Measurements from ENCODE around the gene CTDP1. TPM values are rescaled to one million over a fixed set of nuclear protein-coding genes. Genes with fewer than 3 reads are reported as not detected.
"Not testable (repeated sequence)": the region's sequence is repeated elsewhere in the genome, so short reads cannot be mapped to it uniquely, and the experiment has no call there.

CTDP1 gene
- total and polyA plus RNA-seq, 7 experiments from 2014 or later, result 11.6 to 75.3 (median 41.2) TPM

DNA sequence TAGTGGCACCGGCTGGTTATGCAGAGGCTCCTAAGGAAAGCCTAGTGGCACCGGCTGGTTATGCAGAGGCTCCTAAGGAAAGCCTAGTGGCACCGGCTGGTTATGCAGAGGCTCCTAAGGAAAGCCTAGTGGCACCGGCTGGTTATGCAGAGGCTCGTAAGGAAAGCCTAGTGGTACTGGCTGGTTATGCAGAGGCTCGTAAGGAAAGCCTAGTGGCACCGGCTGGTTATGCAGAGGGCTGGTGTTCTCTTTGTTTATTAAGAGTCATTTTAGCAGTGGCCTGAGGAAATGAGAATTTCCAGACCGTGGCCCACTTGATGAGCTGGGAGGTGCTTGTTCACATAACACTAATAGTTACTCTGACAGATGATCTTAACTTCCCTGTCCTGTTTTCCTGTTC, 73.3 kb downstream of the CTDP1 start:
- DNase-seq; H3K4me1 ChIP-seq (ENCODE audit: control insufficient read depth in 2 of 2, insufficient read depth in 2 of 2, low read length in 2 of 2); ATAC-seq; CTCF ChIA-PET; H3K4me3 ChIP-seq (ENCODE audit: low read length); H3K4me1 Mint-ChIP-seq; H3K4me3 Mint-ChIP-seq; H3K27ac Mint-ChIP-seq; POLR2A ChIA-PET; intact Hi-C loops (cut with micrococcal nuclease); H3K27me3 ChIP-seq (ENCODE audit: control insufficient read depth in 2 of 2, insufficient read depth in 2 of 2, low read length in 2 of 2); H3K27ac ChIP-seq (ENCODE audit: low read depth, low read length); H3K27me3 Mint-ChIP-seq: not testable (repeated sequence)
- peaks cover 0 to 13% (median 0%) of the 10 kb centered on the region in 3 experiments for H3K9me3 ChIP-seq (ENCODE audit: control insufficient read depth in 2 of 3, low read length in 3 of 3)
- H3K36me3 ChIP-seq (ENCODE audit: control insufficient read depth in 2 of 3, insufficient read depth in 3 of 3, low read length in 3 of 3), result peaks cover 0 to 64% (median 21%) of the 10 kb centered on the region in 3 experiments
- H3K36me3 Mint-ChIP-seq, result peaks cover 6 to 78% (median 54%) of the 10 kb centered on the region in 5 donors
- peaks cover 0 to 26% (median 8%) of the 10 kb centered on the region in 11 donors for H3K9me3 Mint-ChIP-seq

DNA sequence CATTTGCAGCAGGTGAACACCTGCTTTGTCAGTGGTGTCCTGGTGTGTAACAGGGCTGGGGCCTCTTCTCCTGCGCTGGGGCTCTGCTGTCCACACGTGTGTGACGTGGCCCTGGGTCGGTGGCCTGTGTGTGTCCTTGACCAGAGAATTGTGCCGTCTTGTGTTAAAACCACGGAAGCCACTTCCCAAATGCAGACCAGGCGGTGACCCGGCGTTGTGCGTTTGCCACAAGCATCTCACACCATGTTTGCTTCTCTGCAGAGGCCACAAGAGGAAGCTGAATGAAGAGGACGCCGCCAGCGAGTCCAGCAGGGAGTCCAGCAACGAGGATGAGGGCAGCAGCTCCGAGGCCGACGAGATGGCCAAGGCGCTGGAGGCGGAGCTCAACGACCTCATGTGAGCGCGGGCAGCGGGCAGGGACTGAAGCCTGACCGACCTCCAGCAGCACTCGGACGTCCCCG, 73.8 kb downstream of the CTDP1 start:
- no peak for DNase-seq
- peaks cover 0 to 31% (median 13%) of the 10 kb centered on the region in 11 donors for H3K9me3 Mint-ChIP-seq
- H3K4me3 Mint-ChIP-seq, result no peak overlapping the region
- Histone ChIP-seq H3K27me3 (ENCODE audit: control insufficient read depth in 2 of 2, insufficient read depth in 2 of 2, low read length in 2 of 2) (no peaks in the 10 kb centered on the region), H3K4me1 (ENCODE audit: control insufficient read depth in 2 of 2, insufficient read depth in 2 of 2, low read length in 2 of 2) (no peaks in the 10 kb centered on the region), H3K27ac (ENCODE audit: low read depth, low read length) (no peak overlapping the region), H3K36me3 (ENCODE audit: control insufficient read depth in 2 of 3, insufficient read depth in 3 of 3, low read length in 3 of 3) (peaks cover 0 to 60% (median 20%) of the 10 kb centered on the region in 3 experiments), H3K9me3 (ENCODE audit: control insufficient read depth in 2 of 3, low read length in 3 of 3) (peaks cover 0 to 17% (median 0%) of the 10 kb centered on the region in 3 experiments), H3K4me3 (ENCODE audit: low read length) (no peak overlapping the region)
- no peak for ATAC-seq
- peaks cover 0 to 7% (median 0%) of the 10 kb centered on the region in 7 donors for H3K4me1 Mint-ChIP-seq
- no peaks in the 10 kb centered on the region for H3K27me3 Mint-ChIP-seq
- H3K36me3 Mint-ChIP-seq, result peaks cover 6 to 78% (median 57%) of the 10 kb centered on the region in 5 donors
- intact Hi-C loops (cut with micrococcal nuclease), result no loop called here
- H3K27ac Mint-ChIP-seq, result no peak overlapping the region
- POLR2A ChIA-PET, result no interaction called here
- CTCF ChIA-PET, result no interaction called here

GRCh38 chr18:79754022-79754761, 74.6 kb downstream of the CTDP1 start:
- ATAC-seq, result no peak
- ChIA-PET POLR2A (no interaction called here), CTCF (no interaction called here)
- H3K27me3 Mint-ChIP-seq, result no peaks in the 10 kb centered on the region
- intact Hi-C loops (cut with micrococcal nuclease), result no loop called here
- no peak overlapping the region for H3K27ac Mint-ChIP-seq
- no peak overlapping the region for H3K4me3 ChIP-seq (ENCODE audit: low read length)
- DNase-seq, result no peak
- H3K27ac ChIP-seq (ENCODE audit: low read depth, low read length), result no peak overlapping the region
- peaks cover 3 to 38% (median 18%) of the 10 kb centered on the region in 11 donors for H3K9me3 Mint-ChIP-seq
- peaks cover 11 to 74% (median 62%) of the 10 kb centered on the region in 5 donors for H3K36me3 Mint-ChIP-seq
- H3K4me3 Mint-ChIP-seq, result no peak overlapping the region
- no peaks in the 10 kb centered on the region for H3K27me3 ChIP-seq (ENCODE audit: control insufficient read depth in 2 of 2, insufficient read depth in 2 of 2, low read length in 2 of 2)
- H3K9me3 ChIP-seq (ENCODE audit: control insufficient read depth in 2 of 3, low read length in 3 of 3), result peaks cover 0 to 23% (median 0%) of the 10 kb centered on the region in 3 experiments
- H3K36me3 ChIP-seq (ENCODE audit: control insufficient read depth in 2 of 3, insufficient read depth in 3 of 3, low read length in 3 of 3), result peaks cover 0 to 52% (median 18%) of the 10 kb centered on the region in 3 experiments
- peaks cover 0 to 7% (median 0%) of the 10 kb centered on the region in 7 donors for H3K4me1 Mint-ChIP-seq
- no peaks in the 10 kb centered on the region for H3K4me1 ChIP-seq (ENCODE audit: control insufficient read depth in 2 of 2, insufficient read depth in 2 of 2, low read length in 2 of 2)

DNA sequence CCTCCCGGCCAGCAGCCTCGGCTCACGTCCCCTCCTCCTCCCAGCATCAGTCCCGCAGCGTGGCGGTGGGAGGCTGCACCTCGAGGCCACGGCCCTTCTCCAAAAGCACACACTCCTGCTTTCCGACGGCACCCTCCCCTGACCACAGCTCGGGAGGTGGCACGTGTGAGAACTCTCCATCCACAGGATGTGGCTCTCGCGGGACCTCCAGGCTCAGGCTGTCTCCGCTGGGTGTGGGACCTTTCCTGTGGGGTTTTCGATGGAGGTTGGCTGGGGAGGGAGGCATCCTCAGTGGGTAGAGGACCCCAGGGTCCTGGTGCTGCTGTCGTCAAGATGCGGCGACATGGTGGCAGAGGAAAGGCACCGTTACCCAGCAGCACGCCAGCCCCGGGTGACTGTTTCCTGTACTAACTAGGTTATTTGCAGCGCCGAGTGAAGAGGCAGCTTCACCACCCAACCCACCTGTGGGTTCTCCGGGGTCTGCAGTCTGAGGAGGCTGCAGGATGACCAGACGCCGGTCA, 75.3 kb downstream of the CTDP1 start:
- Histone ChIP-seq H3K4me1 (ENCODE audit: control insufficient read depth in 2 of 2, insufficient read depth in 2 of 2, low read length in 2 of 2) (no peaks in the 10 kb centered on the region), H3K36me3 (ENCODE audit: control insufficient read depth in 2 of 3, insufficient read depth in 3 of 3, low read length in 3 of 3) (peaks cover 0 to 45% (median 15%) of the 10 kb centered on the region in 3 experiments), H3K27me3 (ENCODE audit: control insufficient read depth in 2 of 2, insufficient read depth in 2 of 2, low read length in 2 of 2) (no peaks in the 10 kb centered on the region), H3K9me3 (ENCODE audit: control insufficient read depth in 2 of 3, low read length in 3 of 3) (peaks cover 0 to 28% (median 0%) of the 10 kb centered on the region in 3 experiments), H3K27ac (ENCODE audit: low read depth, low read length) (no peak overlapping the region), H3K4me3 (ENCODE audit: low read length) (no peak overlapping the region)
- H3K27ac Mint-ChIP-seq, result no peak overlapping the region
- ChIA-PET CTCF (no interaction called here), POLR2A (no interaction called here)
- ATAC-seq (no peak), DNase-seq (no peak)
- H3K4me3 Mint-ChIP-seq, result no peak overlapping the region
- no peaks in the 10 kb centered on the region for H3K27me3 Mint-ChIP-seq
- intact Hi-C loops (cut with micrococcal nuclease), result no loop called here
- H3K4me1 Mint-ChIP-seq, result peaks cover 0 to under 1% (median 0%) of the 10 kb centered on the region in 7 donors
- peaks cover 15 to 69% (median 59%) of the 10 kb centered on the region in 5 donors for H3K36me3 Mint-ChIP-seq
- H3K9me3 Mint-ChIP-seq, result peaks cover 5 to 45% (median 20%) of the 10 kb centered on the region in 11 donors

DNA sequence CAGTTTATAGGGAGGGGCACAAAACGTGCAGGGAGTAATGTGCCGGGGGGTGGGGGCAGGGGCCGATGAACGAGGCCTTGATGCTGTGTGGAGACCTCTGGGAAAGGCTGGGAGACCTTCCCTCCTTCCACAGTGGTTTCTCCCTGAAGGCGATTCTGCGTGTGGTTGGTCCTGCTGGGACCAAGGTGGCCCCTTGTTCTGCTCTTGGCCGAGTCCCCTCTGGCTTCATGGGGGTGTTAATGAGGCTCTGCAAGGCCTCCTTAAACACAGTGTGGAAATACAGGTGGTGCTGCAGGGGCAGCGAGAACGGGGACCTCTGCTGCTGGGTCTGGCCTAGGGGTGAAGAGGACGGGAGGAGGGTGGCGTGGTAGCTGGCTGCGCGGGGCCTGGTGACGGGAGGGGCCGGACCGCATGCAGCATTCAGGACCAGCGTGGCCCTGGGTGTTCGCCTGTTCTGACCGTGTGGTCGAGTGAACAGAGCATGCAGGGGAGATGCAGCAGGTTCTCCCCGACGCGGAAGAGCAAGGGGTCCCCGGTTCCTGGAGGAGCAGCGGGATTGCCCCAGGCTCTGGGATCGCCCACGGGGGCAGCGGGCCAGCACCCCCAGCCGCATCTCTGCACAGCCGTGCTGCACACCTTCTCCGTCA, 76.0 kb downstream of the CTDP1 start:
- peaks cover 0 to 42% (median 15%) of the 10 kb centered on the region in 3 experiments for H3K36me3 ChIP-seq (ENCODE audit: control insufficient read depth in 2 of 3, insufficient read depth in 3 of 3, low read length in 3 of 3)
- ATAC-seq, result no peak
- H3K27me3 Mint-ChIP-seq, result peaks cover 0 to 3% (median 0%) of the 10 kb centered on the region in 5 donors
- intact Hi-C loops (cut with micrococcal nuclease), result no loop called here
- no peak overlapping the region for H3K4me3 Mint-ChIP-seq
- H3K27ac Mint-ChIP-seq, result no peak overlapping the region
- H3K9me3 ChIP-seq (ENCODE audit: control insufficient read depth in 2 of 3, low read length in 3 of 3), result peaks cover 0 to 28% (median 0%) of the 10 kb centered on the region in 3 experiments
- ChIA-PET CTCF (no interaction called here), POLR2A (no interaction called here)
- H3K27ac ChIP-seq (ENCODE audit: low read depth, low read length), result no peak overlapping the region
- no peak overlapping the region for H3K4me3 ChIP-seq (ENCODE audit: low read length)
- no peaks in the 10 kb centered on the region for H3K4me1 Mint-ChIP-seq
- peaks cover 15 to 64% (median 62%) of the 10 kb centered on the region in 5 donors for H3K36me3 Mint-ChIP-seq
- H3K27me3 ChIP-seq (ENCODE audit: control insufficient read depth in 2 of 2, insufficient read depth in 2 of 2, low read length in 2 of 2), result no peaks in the 10 kb centered on the region
- H3K9me3 Mint-ChIP-seq, result peaks cover 6 to 53% (median 26%) of the 10 kb centered on the region in 11 donors
- DNase-seq, result no peak
- H3K4me1 ChIP-seq (ENCODE audit: control insufficient read depth in 2 of 2, insufficient read depth in 2 of 2, low read length in 2 of 2), result no peaks in the 10 kb centered on the region

GRCh38 chr18:79756143-79756500, 76.5 kb downstream of the CTDP1 start:
- ATAC-seq, result no peak
- no peak overlapping the region for H3K27ac Mint-ChIP-seq
- peaks cover 15 to 66% (median 62%) of the 10 kb centered on the region in 5 donors for H3K36me3 Mint-ChIP-seq
- no peak overlapping the region for H3K4me3 Mint-ChIP-seq
- intact Hi-C loops (cut with micrococcal nuclease), result no loop called here
- no peaks in the 10 kb centered on the region for H3K4me1 ChIP-seq (ENCODE audit: control insufficient read depth in 2 of 2, insufficient read depth in 2 of 2, low read length in 2 of 2)
- no peak overlapping the region for H3K27ac ChIP-seq (ENCODE audit: low read depth, low read length)
- ChIA-PET CTCF (no interaction called here), POLR2A (no interaction called here)
- peaks cover 0 to 3% (median 0%) of the 10 kb centered on the region in 5 donors for H3K27me3 Mint-ChIP-seq
- H3K27me3 ChIP-seq (ENCODE audit: control insufficient read depth in 2 of 2, insufficient read depth in 2 of 2, low read length in 2 of 2), result no peaks in the 10 kb centered on the region
- no peaks in the 10 kb centered on the region for H3K4me1 Mint-ChIP-seq
- H3K4me3 ChIP-seq (ENCODE audit: low read length), result no peak overlapping the region
- H3K9me3 Mint-ChIP-seq, result peaks cover 6 to 56% (median 31%) of the 10 kb centered on the region in 11 donors
- peaks cover 0 to 28% (median 0%) of the 10 kb centered on the region in 3 experiments for H3K9me3 ChIP-seq (ENCODE audit: control insufficient read depth in 2 of 3, low read length in 3 of 3)
- H3K36me3 ChIP-seq (ENCODE audit: control insufficient read depth in 2 of 3, insufficient read depth in 3 of 3, low read length in 3 of 3), result peaks cover 0 to 42% (median 15%) of the 10 kb centered on the region in 3 experiments
- no peak for DNase-seq

Measured in naive thymus-derived CD4-positive, alpha-beta T cell (primary cell).